A549 (cell line): ENCODE results near the gene KLHL29.

Experiments used
- ELK1 ChIP-seq: fragments of 150-350 bp; IDR thresholded peaks from 2 replicates; pipeline ENCODE4 v1.6.1; 2014; ENCODE audit warnings: low read depth, mild to moderate bottlenecking, low read length
- HDAC2 ChIP-seq: fragments of 200-600 bp; sonication (generic); IDR thresholded peaks from 2 replicates; pipeline ENCODE4 v1.6.1; 2016
- POLR2A ChIP-seq: IDR thresholded peaks from 2 replicates; pipeline ENCODE4 v1.6.1; 2012; ENCODE audit warnings: mild to moderate bottlenecking, low read length

- no peak for TF ChIP-seq POLR2A
- no peak for TF ChIP-seq HDAC2
- no peak for TF ChIP-seq ELK1
Measured at GRCh38 chr2:23459032-23459431, 74.1 kb downstream of the KLHL29 start.
